Memory B cell (primary cell): Measurements from ENCODE around the gene GPBP1.
"Not testable (repeated sequence)": the region's sequence is repeated elsewhere in the genome, so short reads cannot be mapped to it uniquely, and the experiment has no call there.

Experiments
- ATAC-seq: fragments of 150-1000 bp; cut with Tn5 transposase; 2 replicates; pipeline ENCODE4 v1.10.0; 2021; ENCODE audit warnings: low read depth, mild to moderate bottlenecking, moderate library complexity
- DNase-seq, 2 donors: peaks; one replicate each; pipeline ENCODE4 v3.0.0; 2022; ENCODE audit warnings: low spot score in 2 of 2
- H3K27ac Mint-ChIP-seq: one replicate; pipeline ENCODE4 v1.8.0; 2022; ENCODE audit warnings: mild to moderate bottlenecking, moderate library complexity, mixed read lengths
- H3K27me3 Mint-ChIP-seq: one replicate; pipeline ENCODE4 v1.8.0; 2022; ENCODE audit warnings: mixed read lengths
- H3K36me3 Mint-ChIP-seq: one replicate; pipeline ENCODE4 v1.8.0; 2022; ENCODE audit warnings: mild to moderate bottlenecking, mixed read lengths
- H3K4me1 Mint-ChIP-seq: one replicate; pipeline ENCODE4 v1.8.0; 2022; ENCODE audit warnings: mixed read lengths
- H3K4me3 Mint-ChIP-seq: one replicate; pipeline ENCODE4 v1.8.0; 2022; ENCODE audit warnings: mild to moderate bottlenecking, moderate library complexity, mixed read lengths
- H3K9me3 Mint-ChIP-seq: one replicate; pipeline ENCODE4 v1.8.0; 2022; ENCODE audit warnings: mixed read lengths

The GPBP1 gene

GRCh38 chr5:57173319-57174127 is at the start of gene GPBP1:
Gene GPBP1 (plus strand): TSS chr5:57174059. CDS start chr5:57214131, 40,072 bp downstream.
- DNase-seq: peak; percentile 95 to 99
- Mint-ChIP-seq H3K27ac (peak within 1 kb of the TSS; percentile 99), H3K4me3 (peak within 1 kb of the TSS; percentile 98), H3K4me1 (peaks cover 16% of the 10 kb centered on the region), H3K27me3 (no peaks in the 10 kb centered on the region), H3K36me3 (no peaks in the 10 kb centered on the region), H3K9me3 (no peaks in the 10 kb centered on the region)
- peak; percentile 70 for ATAC-seq

- no peak overlapping the region for H3K27ac Mint-ChIP-seq
- ATAC-seq: no peak
- DNase-seq: no peak
- no peak overlapping the region for H3K4me3 Mint-ChIP-seq
- H3K4me1 Mint-ChIP-seq: no peaks in the 10 kb centered on the region
- peaks cover 3% of the 10 kb centered on the region for H3K9me3 Mint-ChIP-seq
- H3K27me3 Mint-ChIP-seq: peaks cover 3% of the 10 kb centered on the region
- no peaks in the 10 kb centered on the region for H3K36me3 Mint-ChIP-seq
These were observed 45.5 kb upstream of the GPBP1 start for GRCh38 chr5:57128325-57128724.

- ATAC-seq (no peak), DNase-seq (no peak)
- H3K4me3 Mint-ChIP-seq: no peak overlapping the region
- H3K4me1 Mint-ChIP-seq: peaks cover 3% of the 10 kb centered on the region
- H3K27ac Mint-ChIP-seq: no peak overlapping the region
- no peaks in the 10 kb centered on the region for H3K9me3 Mint-ChIP-seq
- no peaks in the 10 kb centered on the region for H3K36me3 Mint-ChIP-seq
- H3K27me3 Mint-ChIP-seq: peaks cover 10% of the 10 kb centered on the region
These were observed 40.3 kb upstream of the GPBP1 start for GRCh38 chr5:57133574-57133973.

GRCh38 chr5:57137401-57137800 is 36.5 kb upstream of the GPBP1 start:
- DNase-seq (no peak), ATAC-seq (no peak)
- Mint-ChIP-seq H3K36me3 (no peaks in the 10 kb centered on the region), H3K27me3 (peaks cover 10% of the 10 kb centered on the region), H3K4me1 (peaks cover 3% of the 10 kb centered on the region), H3K4me3 (no peak overlapping the region), H3K9me3 (no peaks in the 10 kb centered on the region), H3K27ac (no peak overlapping the region)

- no peak for DNase-seq
- Mint-ChIP-seq H3K9me3 (peaks cover 2% of the 10 kb centered on the region), H3K36me3 (peaks cover 2% of the 10 kb centered on the region), H3K27ac (no peak overlapping the region), H3K4me3 (no peak overlapping the region), H3K27me3 (peaks cover 2% of the 10 kb centered on the region), H3K4me1 (no peaks in the 10 kb centered on the region)
- ATAC-seq: no peak
These were observed 21.5 kb upstream of the GPBP1 start for GRCh38 chr5:57152316-57152715.

GRCh38 chr5:57155033-57155432 is 18.8 kb upstream of the GPBP1 start:
- Mint-ChIP-seq H3K9me3 (peaks cover 7% of the 10 kb centered on the region), H3K4me1 (no peaks in the 10 kb centered on the region), H3K27me3 (no peaks in the 10 kb centered on the region), H3K27ac (no peak overlapping the region), H3K4me3 (no peak overlapping the region), H3K36me3 (peaks cover 2% of the 10 kb centered on the region)
- DNase-seq (no peak), ATAC-seq (no peak)

- Mint-ChIP-seq H3K9me3 (peaks cover 7% of the 10 kb centered on the region), H3K4me3 (no peak overlapping the region), H3K27me3 (no peaks in the 10 kb centered on the region), H3K27ac (no peak overlapping the region), H3K36me3 (peaks cover 2% of the 10 kb centered on the region), H3K4me1 (no peaks in the 10 kb centered on the region)
- no peak for DNase-seq
- ATAC-seq: no peak
These were observed 16.7 kb upstream of the GPBP1 start for GRCh38 chr5:57157131-57157530.

- DNase-seq: no peak
- H3K27ac Mint-ChIP-seq: no peak overlapping the region
- H3K9me3 Mint-ChIP-seq: peaks cover 7% of the 10 kb centered on the region
- no peaks in the 10 kb centered on the region for H3K4me1 Mint-ChIP-seq
- no peaks in the 10 kb centered on the region for H3K27me3 Mint-ChIP-seq
- ATAC-seq: no peak
- H3K36me3 Mint-ChIP-seq: peaks cover 2% of the 10 kb centered on the region
- no peak overlapping the region for H3K4me3 Mint-ChIP-seq
These were observed 16.2 kb upstream of the GPBP1 start for GRCh38 chr5:57157666-57158065.

GRCh38 chr5:57163553-57164006 is 10.3 kb upstream of the GPBP1 start:
- Mint-ChIP-seq H3K27ac (no peak overlapping the region), H3K4me3 (no peak overlapping the region), H3K9me3 (no peaks in the 10 kb centered on the region), H3K36me3 (no peaks in the 10 kb centered on the region), H3K27me3 (no peaks in the 10 kb centered on the region), H3K4me1 (peaks cover 4% of the 10 kb centered on the region)
- ATAC-seq: no peak
- DNase-seq: no peak

- Mint-ChIP-seq H3K4me1 (peaks cover 4% of the 10 kb centered on the region), H3K4me3 (no peak overlapping the region), H3K27me3 (no peaks in the 10 kb centered on the region), H3K9me3 (no peaks in the 10 kb centered on the region), H3K36me3 (no peaks in the 10 kb centered on the region), H3K27ac (no peak overlapping the region)
- ATAC-seq (no peak), DNase-seq (no peak)
These were observed 9.7 kb upstream of the GPBP1 start for GRCh38 chr5:57164124-57164523.

GRCh38 chr5:57165171-57165570 is 8.7 kb upstream of the GPBP1 start:
- H3K4me1 Mint-ChIP-seq, H3K27me3 Mint-ChIP-seq, H3K27ac Mint-ChIP-seq, DNase-seq, H3K4me3 Mint-ChIP-seq, H3K36me3 Mint-ChIP-seq, H3K9me3 Mint-ChIP-seq, ATAC-seq: not testable (repeated sequence)

- no peaks in the 10 kb centered on the region for H3K27me3 Mint-ChIP-seq
- DNase-seq: no peak
- peaks cover 4% of the 10 kb centered on the region for H3K4me1 Mint-ChIP-seq
- no peak overlapping the region for H3K27ac Mint-ChIP-seq
- peak; percentile 70 for ATAC-seq
- no peaks in the 10 kb centered on the region for H3K9me3 Mint-ChIP-seq
- no peaks in the 10 kb centered on the region for H3K36me3 Mint-ChIP-seq
- H3K4me3 Mint-ChIP-seq: no peak overlapping the region
These were observed 7.6 kb upstream of the GPBP1 start for GRCh38 chr5:57166276-57166675.

- Mint-ChIP-seq H3K27ac (no peak overlapping the region), H3K4me3 (no peak overlapping the region), H3K27me3 (no peaks in the 10 kb centered on the region), H3K36me3 (no peaks in the 10 kb centered on the region), H3K9me3 (no peaks in the 10 kb centered on the region), H3K4me1 (peaks cover 9% of the 10 kb centered on the region)
- DNase-seq (no peak), ATAC-seq (no peak)
These were observed 6.7 kb upstream of the GPBP1 start for GRCh38 chr5:57167201-57167600.

GRCh38 chr5:57170116-57170515 is 3.7 kb upstream of the GPBP1 start:
- peaks cover 15% of the 10 kb centered on the region for H3K4me1 Mint-ChIP-seq
- not testable (repeated sequence) for H3K4me3 Mint-ChIP-seq, H3K36me3 Mint-ChIP-seq, DNase-seq, H3K9me3 Mint-ChIP-seq, H3K27me3 Mint-ChIP-seq, ATAC-seq, H3K27ac Mint-ChIP-seq
